ENCODE measurements around the gene THAP9. TPM values are rescaled to one million over a fixed set of nuclear protein-coding genes. Genes with fewer than 3 reads are reported as not detected.

THAP9 gene
- polyA plus RNA-seq, 2 of the 4 experiments (the other 2 are of a cell fraction), result 1.7 to 5.3 TPM

- ChIA-PET POLR2A (no interaction called here), CTCF (interaction anchor here (0.8 kb wide), 1 partner anchor 10 kb away, joined by 3 read pairs; no protein-coding TSS in a partner anchor)
- Histone ChIP-seq H3K4me3 (no peak overlapping the region), H3K27ac (no peak overlapping the region), H3K9me3 (no peaks in the 10 kb centered on the region), H3K4me1 (no peaks in the 10 kb centered on the region), H3K4me2 (no peak overlapping the region)
- no peak for ATAC-seq
- no peak for DNase-seq (ENCODE audit: low read depth in 1 of 2, low spot score in 1 of 2)
- FAIRE-seq, result no peak
- TF ChIP-seq HDAC2 (IDR thresholded peaks at IDR 0.05), result no peak
- TF ChIP-seq HOXB13 (CRISPR knock-in tag; IDR thresholded peaks at IDR 0.05; ENCODE audit: low read depth), result no peak
- no peak for TF ChIP-seq KDM1A (IDR thresholded peaks at IDR 0.05; ENCODE audit: low read depth)
Measured at GRCh38 chr4:82921795-82922194, 21.3 kb downstream of the THAP9 start.

- ATAC-seq, result no peak
- H3K9me3 ChIP-seq, result no peaks in the 10 kb centered on the region
- POLR2A ChIA-PET, result no interaction called here
- no peak overlapping the region for H3K4me2 ChIP-seq
- TF ChIP-seq ZC3H11A (IDR thresholded peaks at IDR 0.05) (no peak), SMC3 (IDR thresholded peaks at IDR 0.05) (no peak), CEBPB (IDR thresholded peaks at IDR 0.05) (no peak), TP53 (CRISPR knock-in tag; IDR thresholded peaks at IDR 0.05) (no peak), MAX (IDR thresholded peaks at IDR 0.05) (no peak), HOXB5 (CRISPR knock-in tag; IDR thresholded peaks at IDR 0.05) (no peak), JUN (IDR thresholded peaks at IDR 0.05) (no peak), TFCP2L1 (CRISPR knock-in tag; IDR thresholded peaks at IDR 0.05) (no peak), ZFP36 (IDR thresholded peaks at IDR 0.05; ENCODE audit: borderline replicate concordance, partially characterized antibody) (no peak), HMGXB4 (CRISPR knock-in tag; IDR thresholded peaks at IDR 0.05; ENCODE audit: borderline replicate concordance) (no peak), PHF8 (IDR thresholded peaks at IDR 0.05; ENCODE audit: borderline replicate concordance, low read depth) (no peak), E2F6 (IDR thresholded peaks at IDR 0.05; ENCODE audit: borderline replicate concordance, low read depth) (no peak), BHLHE40 (IDR thresholded peaks at IDR 0.05; ENCODE audit: low read depth, low read length) (no peak), FOSL2 (IDR thresholded peaks at IDR 0.05) (no peak), FOSL2 (CRISPR knock-in tag; IDR thresholded peaks at IDR 0.05) (no peak), REST (IDR thresholded peaks at IDR 0.05) (no peak)
- no peak overlapping the region for H3K27ac ChIP-seq
- no peak overlapping the region for H3K4me3 ChIP-seq
- WGBS (ENCODE audit: missing lambda C conversion rate), result 77% methylated on average over 5 of the region's 5 CpGs
- DNase-seq (ENCODE audit: low read depth in 1 of 2, low spot score in 1 of 2), result no peak
- H3K4me1 ChIP-seq, result no peaks in the 10 kb centered on the region
- FAIRE-seq, result no peak
- CTCF ChIA-PET, result interaction anchor here (0.5 to 0.6 kb wide), 2 partner anchors 9 to 477 kb away, joined by 3 read pairs; no protein-coding TSS in a partner anchor
Measured at GRCh38 chr4:82930848-82931755, 30.6 kb downstream of the THAP9 start.
